Stimulated activated CD4-positive, alpha-beta T cell treated with anti-CD3 and anti-CD28 coated beads, Interleukin-1b, Interleukin-23, amount 100 ng/mL, for 1 hour (primary cell): ENCODE data around the gene KANTR.
"Not testable (repeated sequence)": the region's sequence is repeated elsewhere in the genome, so short reads cannot be mapped to it uniquely, and the experiment has no call there.

ENCODE experiments used
- DNase-seq, 2 donors: peaks; one replicate each; pipeline ENCODE4 v3.0.0-alpha.2; 2020; ENCODE audit warnings: low read depth in 2 of 2

Gene KANTR

GRCh38 chrX:53128097-53128749 lies 34.3 kb downstream of the KANTR start:
- no peak for DNase-seq

- DNase-seq: no peak
These were observed 39.5 kb downstream of the KANTR start for GRCh38 chrX:53133400-53133799.

GRCh38 chrX:53135581-53135980 lies 41.6 kb downstream of the KANTR start:
- no peak for DNase-seq

DNA sequence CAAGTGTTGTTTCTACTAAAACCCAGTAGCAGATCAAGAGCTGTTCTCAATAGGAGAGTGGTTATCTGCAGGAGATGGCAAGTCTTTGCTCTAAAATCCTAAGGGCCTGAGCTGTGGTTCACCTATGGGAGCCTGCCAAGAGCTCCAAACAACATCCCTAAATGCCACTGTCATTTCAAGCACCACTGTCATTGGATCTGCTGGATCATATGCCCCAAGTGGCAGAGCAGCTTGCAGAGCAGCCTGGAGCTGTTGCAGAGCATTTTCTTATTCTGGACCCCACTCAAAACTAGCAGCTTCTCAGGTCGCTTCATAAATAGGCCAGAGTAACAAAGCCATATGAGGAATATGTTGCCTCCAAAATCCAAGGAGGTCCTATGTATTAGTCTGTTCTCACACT lies 59.6 kb downstream of the KANTR start:
- no peak for DNase-seq

- no peak for DNase-seq
These were observed 61.7 kb downstream of the KANTR start for GRCh38 chrX:53155512-53156206.

DNA sequence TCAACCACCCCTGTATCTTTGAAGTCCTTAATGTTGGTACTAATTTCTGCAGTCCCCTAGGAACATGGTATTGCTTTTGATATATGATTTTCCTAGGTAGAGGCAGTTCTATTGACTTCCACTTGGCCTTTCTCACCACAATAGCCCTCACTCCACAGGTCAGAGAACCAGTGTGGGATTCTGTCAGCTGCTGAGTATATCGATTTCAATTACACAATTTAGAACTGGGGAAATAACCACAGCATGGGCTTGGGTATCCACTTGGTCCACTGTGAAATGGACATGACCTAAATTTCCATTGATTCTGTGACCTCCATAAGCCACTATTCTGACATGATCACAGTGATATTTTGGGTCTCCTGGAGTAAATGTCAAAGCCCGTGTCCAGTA lies 62.3 kb downstream of the KANTR start:
- DNase-seq: no peak

GRCh38 chrX:53159184-53159583 lies 65.2 kb downstream of the KANTR start:
- no peak for DNase-seq

- DNase-seq: no peak
These were observed 66.5 kb downstream of the KANTR start for GRCh38 chrX:53160297-53160983.

DNA sequence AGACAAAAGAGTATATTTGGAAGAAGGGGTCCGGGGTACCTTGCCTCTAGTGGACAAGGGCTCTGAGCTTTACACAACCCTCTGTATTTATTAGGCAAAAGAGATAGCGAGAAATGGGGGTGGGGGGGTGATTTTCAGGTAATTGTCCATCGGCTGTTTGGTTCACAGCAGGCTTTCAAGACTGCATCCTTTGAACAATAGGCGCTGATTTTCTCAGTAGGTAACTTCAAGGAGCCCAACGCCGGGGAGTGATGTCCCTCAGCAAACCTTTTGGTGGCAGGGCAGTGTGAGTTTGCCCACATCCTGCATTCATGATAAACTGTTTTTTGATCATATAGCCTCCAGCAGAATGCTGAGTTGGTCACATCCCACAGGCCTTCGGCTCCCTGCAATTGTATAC lies 69.5 kb downstream of the KANTR start:
- no peak for DNase-seq

- DNase-seq: not testable (repeated sequence)
These were observed 70.6 kb downstream of the KANTR start for GRCh38 chrX:53164566-53164965.

DNA sequence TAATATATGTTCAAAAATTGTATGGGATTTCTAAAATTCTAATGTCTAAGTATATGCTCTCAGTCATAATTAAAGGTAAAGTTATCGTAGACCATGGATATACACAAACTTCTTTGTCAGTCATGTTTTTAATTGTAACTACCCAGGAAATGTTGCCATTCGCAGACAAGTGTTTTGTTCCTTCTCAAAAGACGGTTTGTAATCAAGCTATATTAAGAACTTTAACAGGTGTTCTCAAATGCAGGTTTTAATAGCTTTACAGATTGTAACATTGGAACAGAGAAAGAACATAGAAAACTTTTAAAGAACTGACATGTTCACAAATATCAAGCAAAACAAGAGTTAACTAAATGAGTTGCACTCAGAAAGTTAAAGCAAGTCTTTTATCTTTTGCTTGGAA lies 72.2 kb downstream of the KANTR start:
- no peak for DNase-seq

- DNase-seq: no peak
These were observed 77.4 kb downstream of the KANTR start for GRCh38 chrX:53171356-53171755.
